Activated naive CD4-positive, alpha-beta T cell treated with anti-CD3 and anti-CD28 coated beads, Interleukin-2, amount 50 U/mL, for 24 hours (primary cell): ENCODE data around the gene SYK.
"Not testable (repeated sequence)": the region's sequence is repeated elsewhere in the genome, so short reads cannot be mapped to it uniquely, and the experiment has no call there.

Experiments
- H3K27ac Mint-ChIP-seq: one replicate; pipeline ENCODE4 v1.8.0; 2021; ENCODE audit warnings: mild to moderate bottlenecking, mixed read lengths
- H3K27me3 Mint-ChIP-seq: one replicate; pipeline ENCODE4 v1.8.0; 2021; ENCODE audit warnings: mixed read lengths
- H3K36me3 Mint-ChIP-seq: one replicate; pipeline ENCODE4 v1.8.0; 2021; ENCODE audit warnings: mixed read lengths
- H3K4me1 Mint-ChIP-seq: one replicate; pipeline ENCODE4 v1.8.0; 2021; ENCODE audit warnings: mixed read lengths
- H3K4me3 Mint-ChIP-seq: one replicate; pipeline ENCODE4 v1.8.0; 2021; ENCODE audit warnings: mild to moderate bottlenecking, mixed read lengths
- H3K9me3 Mint-ChIP-seq: one replicate; pipeline ENCODE4 v1.8.0; 2021; ENCODE audit warnings: mixed read lengths

Gene SYK

DNA sequence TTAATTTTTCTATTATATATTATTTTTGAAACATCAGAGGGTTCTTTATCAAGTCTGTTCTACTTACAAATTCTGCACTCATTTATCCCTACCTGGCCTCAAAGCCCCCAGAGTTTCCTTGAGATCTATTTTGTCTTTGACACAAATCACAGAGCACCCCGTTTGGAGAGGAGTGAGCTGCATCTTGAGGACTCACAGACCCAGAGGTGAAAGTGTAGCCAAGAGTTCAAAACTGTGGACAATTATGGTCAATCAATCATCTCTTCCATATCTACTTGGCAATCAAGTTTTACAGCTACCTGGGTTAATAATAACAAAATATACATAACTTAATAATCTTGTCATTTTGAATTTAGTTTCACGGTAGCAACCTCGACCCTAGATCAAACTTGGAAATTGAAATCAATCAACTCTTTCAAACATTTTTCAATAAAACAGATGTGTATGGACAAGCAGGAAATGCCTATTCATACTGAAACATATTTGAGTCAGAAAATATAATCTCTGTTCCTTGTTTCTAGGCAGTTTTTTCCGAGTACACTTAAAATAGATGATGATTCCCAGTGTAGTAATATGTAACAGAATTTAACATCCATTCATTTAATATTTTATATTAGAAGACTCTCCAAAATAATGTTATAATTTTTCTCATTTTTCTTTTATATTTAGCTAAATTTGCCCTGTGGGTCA, 13.7 kb upstream of the SYK start:
- Mint-ChIP-seq H3K4me3 (no peak overlapping the region), H3K4me1 (no peaks in the 10 kb centered on the region), H3K36me3 (peaks cover 4% of the 10 kb centered on the region), H3K9me3 (peaks cover 5% of the 10 kb centered on the region), H3K27ac (no peak overlapping the region), H3K27me3 (peaks cover 13% of the 10 kb centered on the region)

GRCh38 chr9:90788527-90788926, 13.1 kb upstream of the SYK start:
- H3K4me3 Mint-ChIP-seq, H3K36me3 Mint-ChIP-seq, H3K4me1 Mint-ChIP-seq, H3K9me3 Mint-ChIP-seq, H3K27ac Mint-ChIP-seq: not testable (repeated sequence)
- peaks cover 13% of the 10 kb centered on the region for H3K27me3 Mint-ChIP-seq

DNA sequence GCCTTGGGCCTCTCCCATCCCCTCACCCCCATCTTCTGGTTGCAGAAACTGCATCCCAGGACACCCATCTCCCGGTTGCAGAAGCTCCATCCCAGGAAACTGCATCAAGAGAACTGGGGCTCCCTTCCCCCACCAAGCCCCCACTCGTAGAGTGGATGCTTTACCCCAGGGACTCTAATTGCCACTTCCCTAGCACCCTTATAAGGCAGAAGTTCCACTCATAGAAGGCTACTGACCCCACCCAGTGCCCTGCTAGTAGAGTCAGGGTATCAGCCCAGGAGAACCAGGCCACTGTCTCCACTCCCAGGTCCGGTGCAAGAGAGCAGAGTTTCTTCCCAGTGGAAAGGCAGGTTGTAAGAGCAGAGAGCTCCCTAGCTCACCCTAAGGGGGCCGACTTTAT, 12.2 kb upstream of the SYK start:
- Mint-ChIP-seq H3K9me3 (peaks cover 5% of the 10 kb centered on the region), H3K36me3 (peaks cover 4% of the 10 kb centered on the region), H3K4me1 (no peaks in the 10 kb centered on the region), H3K4me3 (no peak overlapping the region), H3K27me3 (peaks cover 16% of the 10 kb centered on the region), H3K27ac (no peak overlapping the region)

- peaks cover 16% of the 10 kb centered on the region for H3K27me3 Mint-ChIP-seq
- H3K9me3 Mint-ChIP-seq = peaks cover 5% of the 10 kb centered on the region
- peaks cover 4% of the 10 kb centered on the region for H3K36me3 Mint-ChIP-seq
- H3K4me3 Mint-ChIP-seq = no peak overlapping the region
- no peaks in the 10 kb centered on the region for H3K4me1 Mint-ChIP-seq
- H3K27ac Mint-ChIP-seq = no peak overlapping the region
These were observed 11.8 kb upstream of the SYK start for GRCh38 chr9:90789862-90790261.

DNA sequence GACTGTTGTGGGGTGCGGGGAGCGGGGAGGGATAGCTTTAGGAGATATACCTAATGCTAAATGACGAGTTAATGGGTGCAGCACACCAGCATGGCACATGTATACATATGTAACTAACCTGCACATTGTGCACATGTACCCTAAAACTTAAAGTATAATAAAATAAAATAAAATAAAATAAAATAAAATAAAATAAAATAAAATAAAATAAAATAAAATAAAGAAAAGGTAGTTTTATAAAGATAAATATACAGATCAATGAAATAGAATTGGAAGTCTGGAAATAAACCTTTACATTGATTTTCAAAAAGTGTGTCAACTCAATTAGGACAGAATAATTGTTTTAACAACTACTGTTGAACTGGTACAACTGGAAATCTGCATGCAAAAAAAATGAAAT, 8.6 kb upstream of the SYK start:
- H3K27me3 Mint-ChIP-seq = peaks cover 23% of the 10 kb centered on the region
- not testable (repeated sequence) for H3K4me3 Mint-ChIP-seq, H3K36me3 Mint-ChIP-seq, H3K9me3 Mint-ChIP-seq, H3K27ac Mint-ChIP-seq, H3K4me1 Mint-ChIP-seq

GRCh38 chr9:90793729-90794128, 7.9 kb upstream of the SYK start:
- H3K36me3 Mint-ChIP-seq = peaks cover 4% of the 10 kb centered on the region
- peaks cover 25% of the 10 kb centered on the region for H3K27me3 Mint-ChIP-seq
- no peak overlapping the region for H3K27ac Mint-ChIP-seq
- no peak overlapping the region for H3K4me3 Mint-ChIP-seq
- H3K9me3 Mint-ChIP-seq = peaks cover 5% of the 10 kb centered on the region
- no peaks in the 10 kb centered on the region for H3K4me1 Mint-ChIP-seq

DNA sequence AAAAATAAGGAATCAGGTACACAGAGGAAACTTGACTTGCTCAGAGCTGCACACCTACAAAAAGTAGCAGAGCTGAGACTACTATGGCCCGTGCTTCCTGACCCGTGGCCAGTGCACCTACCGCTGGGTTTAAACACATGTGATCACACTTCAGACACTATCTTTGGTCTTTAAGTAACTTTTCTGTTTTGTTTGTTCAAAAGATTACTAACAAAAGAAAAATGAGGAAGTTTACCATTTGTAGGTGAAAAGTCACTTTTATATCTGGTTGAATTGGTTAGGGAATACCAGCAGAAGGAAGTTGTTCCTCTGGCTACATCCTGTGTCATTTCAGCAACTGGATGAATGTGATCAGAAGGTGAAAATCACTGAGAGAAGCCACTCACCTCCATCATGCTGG, 6.5 kb upstream of the SYK start:
- Mint-ChIP-seq H3K4me1 (no peaks in the 10 kb centered on the region), H3K4me3 (no peak overlapping the region), H3K36me3 (peaks cover 4% of the 10 kb centered on the region), H3K27me3 (peaks cover 26% of the 10 kb centered on the region), H3K27ac (no peak overlapping the region), H3K9me3 (peaks cover 5% of the 10 kb centered on the region)

DNA sequence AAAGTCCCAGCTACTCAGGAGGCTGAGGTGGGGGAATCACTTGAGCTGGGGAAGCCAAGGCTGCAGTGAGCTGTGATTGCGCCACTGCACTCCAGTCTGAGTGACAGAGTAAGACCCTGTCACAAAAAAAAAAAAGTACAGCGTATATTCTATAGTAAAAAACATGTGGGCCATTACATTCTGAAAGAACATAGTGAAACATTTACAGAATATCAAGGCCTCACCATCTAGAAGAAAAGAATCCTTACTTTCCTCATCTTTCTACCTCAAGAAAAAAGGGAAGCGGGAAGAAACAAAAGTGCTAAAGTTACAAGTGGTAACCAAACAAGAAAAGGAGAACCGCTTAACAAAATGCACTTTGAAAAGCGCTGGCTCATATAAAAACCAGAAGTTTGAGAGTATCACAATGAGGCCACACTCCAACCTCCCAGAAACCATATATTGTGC, 5.7 kb upstream of the SYK start:
- H3K4me1 Mint-ChIP-seq = no peaks in the 10 kb centered on the region
- peaks cover 30% of the 10 kb centered on the region for H3K27me3 Mint-ChIP-seq
- H3K9me3 Mint-ChIP-seq = peaks cover 4% of the 10 kb centered on the region
- no peak overlapping the region for H3K27ac Mint-ChIP-seq
- no peak overlapping the region for H3K4me3 Mint-ChIP-seq
- H3K36me3 Mint-ChIP-seq = peaks cover 4% of the 10 kb centered on the region

- no peaks in the 10 kb centered on the region for H3K36me3 Mint-ChIP-seq
- H3K4me1 Mint-ChIP-seq = peaks cover 6% of the 10 kb centered on the region
- H3K27ac Mint-ChIP-seq = no peak overlapping the region
- no peak overlapping the region for H3K4me3 Mint-ChIP-seq
- peaks cover 39% of the 10 kb centered on the region for H3K27me3 Mint-ChIP-seq
- H3K9me3 Mint-ChIP-seq = no peaks in the 10 kb centered on the region
These were observed 2.3 kb upstream of the SYK start for GRCh38 chr9:90799271-90799852.

GRCh38 chr9:90801973-90802322, 329 bp downstream of the SYK start:
- Mint-ChIP-seq H3K4me1 (peaks cover 6% of the 10 kb centered on the region), H3K27ac (no peak overlapping the region), H3K9me3 (no peaks in the 10 kb centered on the region), H3K27me3 (peaks cover 52% of the 10 kb centered on the region), H3K36me3 (no peaks in the 10 kb centered on the region), H3K4me3 (peak overlapping the region; percentile 75)

- H3K4me1 Mint-ChIP-seq = peaks cover 6% of the 10 kb centered on the region
- H3K27ac Mint-ChIP-seq = no peak overlapping the region
- peak overlapping the region; percentile 75 for H3K4me3 Mint-ChIP-seq
- H3K36me3 Mint-ChIP-seq = no peaks in the 10 kb centered on the region
- H3K27me3 Mint-ChIP-seq = peaks cover 52% of the 10 kb centered on the region
- no peaks in the 10 kb centered on the region for H3K9me3 Mint-ChIP-seq
These were observed 867 bp downstream of the SYK start for GRCh38 chr9:90802386-90802985.

DNA sequence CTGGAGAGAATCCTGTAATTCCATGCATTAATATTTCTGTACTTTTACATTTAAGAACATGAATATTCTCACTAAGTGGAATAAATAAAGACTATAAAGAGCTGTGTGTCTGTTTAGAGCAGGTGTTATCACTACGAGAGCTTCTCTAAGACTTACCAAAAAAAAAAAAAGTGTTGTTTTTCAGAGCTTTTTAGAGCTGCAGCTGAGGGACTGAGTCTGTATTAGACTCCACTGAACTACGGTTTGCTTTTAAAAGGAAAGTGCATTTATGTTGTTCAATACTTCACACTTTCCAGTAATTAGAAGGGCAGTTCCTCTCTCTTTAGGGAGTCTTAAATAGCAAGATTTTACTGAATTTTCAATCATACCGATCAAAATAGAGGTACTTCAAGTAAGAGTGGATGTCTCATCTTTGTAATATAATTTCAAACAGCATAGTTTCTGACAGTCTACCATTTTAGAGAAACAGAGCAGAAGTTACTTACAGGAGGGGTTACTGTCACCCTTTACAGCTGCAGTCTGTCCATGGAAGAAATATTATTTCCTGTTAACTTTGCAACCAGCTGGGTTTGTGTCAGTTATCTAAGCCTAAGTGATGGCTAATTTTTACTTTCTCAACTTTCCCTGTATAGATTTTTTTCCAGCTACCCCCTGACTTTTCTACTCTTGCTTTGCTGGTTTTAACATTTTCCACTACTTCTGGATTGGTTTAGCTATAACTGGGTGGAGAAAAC, 2.4 kb downstream of the SYK start:
- Mint-ChIP-seq H3K27me3 (peaks cover 53% of the 10 kb centered on the region), H3K4me1 (peaks cover 11% of the 10 kb centered on the region), H3K9me3 (no peaks in the 10 kb centered on the region), H3K36me3 (no peaks in the 10 kb centered on the region), H3K4me3 (no peak overlapping the region), H3K27ac (no peak overlapping the region)

GRCh38 chr9:90805006-90805996, 3.7 kb downstream of the SYK start:
- Mint-ChIP-seq H3K9me3 (no peaks in the 10 kb centered on the region), H3K4me1 (peaks cover 11% of the 10 kb centered on the region), H3K27me3 (peaks cover 46% of the 10 kb centered on the region), H3K27ac (no peak overlapping the region), H3K4me3 (no peak overlapping the region), H3K36me3 (no peaks in the 10 kb centered on the region)

DNA sequence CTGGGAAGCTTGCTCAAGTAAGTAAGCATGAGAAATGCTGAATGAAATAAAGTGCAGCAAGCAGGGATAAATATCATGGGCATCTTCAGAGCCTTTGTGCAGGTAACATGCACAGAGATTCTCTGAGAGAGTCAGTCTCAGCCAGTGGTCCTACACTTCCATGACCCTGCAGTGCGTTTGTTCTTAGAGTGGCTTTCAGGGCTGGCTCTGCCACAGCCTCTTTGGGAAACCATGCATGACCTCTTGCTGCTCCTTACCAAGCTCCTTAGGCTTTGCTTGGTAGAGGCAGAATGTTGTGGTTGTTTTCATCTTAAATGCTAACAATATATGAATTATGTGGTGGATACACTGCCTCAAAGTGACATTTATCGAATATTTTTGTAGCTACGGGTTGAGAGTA, 5.4 kb downstream of the SYK start:
- Mint-ChIP-seq H3K4me3 (no peak overlapping the region), H3K36me3 (no peaks in the 10 kb centered on the region), H3K27me3 (peaks cover 43% of the 10 kb centered on the region), H3K27ac (no peak overlapping the region), H3K9me3 (no peaks in the 10 kb centered on the region), H3K4me1 (peaks cover 8% of the 10 kb centered on the region)

- Mint-ChIP-seq H3K9me3 (no peaks in the 10 kb centered on the region), H3K36me3 (no peaks in the 10 kb centered on the region), H3K27ac (no peak overlapping the region), H3K27me3 (peaks cover 34% of the 10 kb centered on the region), H3K4me3 (no peak overlapping the region), H3K4me1 (peaks cover 5% of the 10 kb centered on the region)
These were observed 6.8 kb downstream of the SYK start for GRCh38 chr9:90808398-90808797.
